IMR-90 (cell line): Measurements from ENCODE around the gene USP36. TPM values are rescaled to one million over a fixed set of nuclear protein-coding genes. Genes with fewer than 3 reads are reported as not detected.

Experiments used
- ATAC-seq: fragments of 200-7000 bp; cut with Tn5 transposase; 2 replicates; pipeline ENCODE4 v1.9.1; 2020; ENCODE audit warnings: low read depth, mild to moderate bottlenecking, moderate library complexity
- BruUV-seq: library from RNA; stranded (reverse); fragments of 400-500 nt; replicated peaks from 2 replicates; lab custom pipeline; 2021; lab: Mats Ljungman, UMichigan
- CTCF ChIA-PET: fragments of 300-600 bp; formaldehyde crosslinking; extraction: SDS; loops from one replicate; lab custom pipeline; 2021; ENCODE audit warnings: antibody characterized with exemption; lab: Yijun Ruan, JAX
- POLR2A ChIA-PET: fragments of 300-600 bp; sonication (Branson Sonifier 250); formaldehyde crosslinking; loops from one replicate; lab custom pipeline; 2022; ENCODE audit warnings: antibody characterized with exemption; ENCODE audit not compliant: unreplicated experiment; lab: Charles Lee
- DNase-seq: peaks from one replicate; pipeline ENCODE4 v3.0.0; 2013
- H2AFZ ChIP-seq: replicated peaks from 2 replicates; pipeline ENCODE3; 2013; ENCODE audit warnings: low read length, mild to moderate bottlenecking; ENCODE audit not compliant: poor library complexity
- H2AK5ac ChIP-seq: 2 replicates; pipeline ENCODE4 v1.6.1; 2013; ENCODE audit warnings: low read depth, low read length, inconsistent platforms
- H2AK9ac ChIP-seq: replicated peaks from 2 replicates; pipeline ENCODE3; 2013; ENCODE audit warnings: mild to moderate bottlenecking, low read depth, low read length, moderate library complexity; ENCODE audit not compliant: poor library complexity
- H2BK120ac ChIP-seq: 2 replicates; pipeline ENCODE4 v1.6.1; 2013; ENCODE audit warnings: low read depth, low read length, inconsistent platforms
- H2BK15ac ChIP-seq: 3 replicates; pipeline ENCODE4 v1.6.1; 2013; ENCODE audit warnings: low read depth, low read length, inconsistent platforms
- H2BK20ac ChIP-seq: 2 replicates; pipeline ENCODE4 v1.6.1; 2013; ENCODE audit warnings: low read depth, mild to moderate bottlenecking, inconsistent platforms, low read length, moderate library complexity
- H2BK5ac ChIP-seq: 2 replicates; pipeline ENCODE4 v1.6.1; 2013; ENCODE audit warnings: mild to moderate bottlenecking, low read depth, low read length, inconsistent platforms; ENCODE audit not compliant: poor library complexity, severe bottlenecking
- H3K14ac ChIP-seq: replicated peaks from 2 replicates; pipeline ENCODE4 v1.6.1; 2013; ENCODE audit warnings: low read depth, low read length, inconsistent platforms
- H3K18ac ChIP-seq: 2 replicates; pipeline ENCODE4 v1.6.1; 2013; ENCODE audit warnings: low read depth, low read length, control low read depth
- H3K23ac ChIP-seq: 2 replicates; pipeline ENCODE4 v1.6.1; 2013; ENCODE audit warnings: low read depth, low read length, inconsistent platforms
- H3K27ac ChIP-seq: 2 replicates; pipeline ENCODE4 v1.5.1; 2013; ENCODE audit warnings: mild to moderate bottlenecking, control low read depth, low read length; ENCODE audit not compliant: insufficient read depth
- H3K27me3 ChIP-seq: 2 replicates; pipeline ENCODE4 v1.6.1; 2013; ENCODE audit warnings: low read length; ENCODE audit not compliant: control insufficient read depth, insufficient read depth
- H3K36me3 ChIP-seq: 2 replicates; pipeline ENCODE4 v1.6.1; 2013; ENCODE audit warnings: low read length, mixed read lengths; ENCODE audit not compliant: control insufficient read depth, insufficient read depth
- H3K4ac ChIP-seq: 2 replicates; pipeline ENCODE4 v1.6.1; 2013; ENCODE audit warnings: low read depth, low read length, inconsistent platforms
- H3K4me1 ChIP-seq: 2 replicates; pipeline ENCODE4 v1.6.1; 2013; ENCODE audit warnings: low read length, mixed read lengths; ENCODE audit not compliant: control insufficient read depth, insufficient read depth
- H3K4me2 ChIP-seq: 2 replicates; pipeline ENCODE4 v1.6.1; 2013; ENCODE audit warnings: low read depth, mild to moderate bottlenecking, control low read depth, low read length, moderate library complexity
- H3K4me3 ChIP-seq: 2 replicates; pipeline ENCODE4 v1.5.1; 2013; ENCODE audit warnings: low read depth, mild to moderate bottlenecking, control low read depth, low read length, moderate library complexity; ENCODE audit not compliant: insufficient read depth
- H3K56ac ChIP-seq: 2 replicates; pipeline ENCODE4 v1.6.1; 2013; ENCODE audit warnings: low read length, inconsistent platforms; ENCODE audit not compliant: insufficient read depth; ENCODE audit errors: extremely low read depth
- H3K79me1 ChIP-seq, 2 experiments: 2 replicates each; pipeline ENCODE4 v1.6.1; 2013; ENCODE audit warnings: low read length in 2 of 2, inconsistent platforms in 1 of 2, low read depth in 1 of 2
- H3K9ac ChIP-seq: 2 replicates; pipeline ENCODE4 v1.6.1; 2013; ENCODE audit warnings: low read depth, low read length, control low read depth
- H3K9me1 ChIP-seq: 2 replicates; pipeline ENCODE4 v1.6.1; 2013; ENCODE audit warnings: low read length, inconsistent platforms; ENCODE audit not compliant: insufficient read depth
- H3K9me3 ChIP-seq: 2 replicates; pipeline ENCODE4 v1.6.1; 2013; ENCODE audit warnings: low read length; ENCODE audit not compliant: control insufficient read depth, insufficient read depth
- H4K20me1 ChIP-seq: 2 replicates; pipeline ENCODE4 v1.6.1; 2013; ENCODE audit warnings: low read length, inconsistent platforms; ENCODE audit not compliant: insufficient read depth
- H4K5ac ChIP-seq: 2 replicates; pipeline ENCODE4 v1.6.1; 2013; ENCODE audit warnings: mild to moderate bottlenecking, low read depth, low read length, control low read depth
- H4K8ac ChIP-seq, 2 experiments: 2 replicates each; pipeline ENCODE4 v1.6.1; 2013; ENCODE audit warnings: low read depth in 2 of 2, low read length in 2 of 2, control low read depth in 1 of 2, inconsistent platforms in 1 of 2
- H4K91ac ChIP-seq: 2 replicates; pipeline ENCODE4 v1.6.1; 2013; ENCODE audit warnings: low read depth, low read length, inconsistent platforms; ENCODE audit not compliant: insufficient read depth
- CTCF ChIP-seq: conservative IDR thresholded peaks from 2 replicates; pipeline ENCODE4 v1.5.1; 2012; ENCODE audit warnings: mild to moderate bottlenecking, low read depth, low read length, improper control_type of control experiment
- MAZ ChIP-seq: IDR thresholded peaks from 2 replicates; pipeline ENCODE4 v1.6.1; 2012; ENCODE audit warnings: low read depth, mild to moderate bottlenecking, low read length, improper control_type of control experiment, moderate library complexity, borderline replicate concordance
- MXI1 ChIP-seq: IDR thresholded peaks from 2 replicates; pipeline ENCODE4 v1.6.1; 2012; ENCODE audit warnings: low read depth, mild to moderate bottlenecking, low read length, moderate library complexity, borderline replicate concordance
- RAD21 ChIP-seq: IDR thresholded peaks from 2 replicates; pipeline ENCODE4 v1.6.1; 2012; ENCODE audit warnings: low read length, improper control_type of control experiment
- SMC3 ChIP-seq: fragments of 150-350 bp; IDR thresholded peaks from 2 replicates; pipeline ENCODE4 v1.6.1; 2016; ENCODE audit warnings: low read depth, mild to moderate bottlenecking, antibody characterized with exemption, low read length, moderate library complexity
- WGBS, 2 experiments: methylation state at CpG; one replicate each; pipeline versions ENCODE4 v1.1.5 to v1.1.7; 2013; ENCODE audit warnings: missing lambda C conversion rate in 2 of 2; ENCODE audit not compliant: insufficient read length in 1 of 2; ENCODE audit errors: extremely low coverage in 2 of 2; 5-methylcytosine and 5-hydroxymethylcytosine counted together
- dilution Hi-C: fragments of 300-500 bp; cut with HindIII; formaldehyde crosslinking; loops from one replicate; pipeline ENCODE4 v1.14.3; 2018; ENCODE audit warnings: low sequenced_read_pairs; ENCODE audit not compliant: unreplicated experiment
- in situ Hi-C: fragments of 300-500 bp; cut with MboI; formaldehyde crosslinking; loops from 3 replicates; pipeline ENCODE4 v1.14.3; 2019; ENCODE audit warnings: low sequenced_read_pairs, inconsistent platforms, mixed read lengths
- intact Hi-C: fragments of 100-400 bp; cut with micrococcal nuclease; formaldehyde crosslinking; loops from 2 replicates; pipeline ENCODE4 v1.10.0; 2022
- polyA plus RNA-seq, 3 experiments: library from polyadenylated mRNA; depleted of rRNA; stranded (reverse); fragments of >200 nt; gene quantifications; 2 replicates each; pipeline ENCODE4 v1.2.3, GENCODE V29; 2012; ENCODE audit warnings: low replicate concordance in 1 of 3
- total RNA-seq: library from RNA; depleted of rRNA; stranded (reverse); fragments of >200 nt; gene quantifications from 2 replicates; pipeline ENCODE4 v1.2.3, GENCODE V29; 2012

Gene USP36
- total and polyA plus RNA-seq, 2 of the 4 experiments (the other 2 are of a cell fraction): 30.6 to 38.3 TPM

DNA sequence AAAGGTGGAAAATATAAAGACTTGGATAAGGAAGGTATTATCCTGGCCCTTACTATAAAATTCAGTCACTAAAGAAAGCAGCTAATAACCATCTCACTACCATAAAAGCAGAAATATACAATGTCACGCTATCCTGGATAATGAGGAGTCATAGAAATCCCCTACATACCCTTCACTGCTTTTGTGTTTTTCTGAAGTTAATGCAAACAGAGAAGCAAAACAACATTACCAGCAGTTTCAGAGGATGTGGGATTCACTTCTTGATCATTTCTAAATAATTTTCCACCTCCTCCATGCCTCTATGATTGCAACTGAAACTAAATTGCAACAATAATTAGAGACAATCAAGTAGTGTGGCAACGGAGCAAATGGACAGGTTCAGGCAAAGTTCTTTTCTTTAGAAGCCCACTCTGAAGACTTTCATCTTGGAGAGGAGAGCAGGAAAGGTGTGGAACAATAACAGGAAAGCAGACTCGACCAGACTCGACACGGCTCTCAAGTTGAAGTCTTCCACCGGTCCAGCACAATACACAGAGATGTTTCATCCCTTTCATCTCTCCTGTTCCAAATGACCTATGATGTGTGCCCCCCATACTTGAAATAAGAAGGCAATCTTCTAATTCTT, 68.7 kb downstream of the USP36 start:
- no peak overlapping the region for H2BK20ac ChIP-seq

More for the DNA sequence above, 68.7 kb downstream of the USP36 start:
- DNase-seq (no peak), ATAC-seq (no peak)
- TF ChIP-seq RAD21: no peak
- no peak for TF ChIP-seq SMC3
- TF ChIP-seq CTCF: no peak
- TF ChIP-seq MAZ: no peak
- no peak for TF ChIP-seq MXI1
- peaks cover 19% of the 10 kb centered on the region for H4K20me1 ChIP-seq
- H2BK15ac ChIP-seq: no peak overlapping the region
- in situ Hi-C loops (no loop called here), intact Hi-C loops (no loop called here), dilution Hi-C loops (no loop called here)
- no peak overlapping the region for H3K56ac ChIP-seq
- H2AK5ac ChIP-seq: no peak overlapping the region
- no peak overlapping the region for H3K4me3 ChIP-seq
- no peak overlapping the region for H3K9ac ChIP-seq
- no peak overlapping the region for H3K27ac ChIP-seq
- no peak overlapping the region for H3K23ac ChIP-seq
- H4K91ac ChIP-seq: no peak overlapping the region
- POLR2A ChIA-PET: no interaction called here
- H4K8ac ChIP-seq: no peak overlapping the region
- H2BK5ac ChIP-seq: no peak overlapping the region
- H4K5ac ChIP-seq: no peak overlapping the region
- H3K36me3 ChIP-seq: no peaks in the 10 kb centered on the region
- no CpG with 5 or more reads among the region's 6 CpGs for WGBS, 2 experiments
- H3K79me1 ChIP-seq: peaks cover 40 to 64% of the 10 kb centered on the region in 2 experiments
- no peak overlapping the region for H3K4me2 ChIP-seq
- no peaks in the 10 kb centered on the region for H3K27me3 ChIP-seq
- H3K9me3 ChIP-seq: no peaks in the 10 kb centered on the region
- peaks cover 3% of the 10 kb centered on the region; the same call in 1 of the 2 replicates for H3K4me1 ChIP-seq
- no peak overlapping the region for H2AK9ac ChIP-seq
- no peak overlapping the region for H2BK120ac ChIP-seq
- no peak overlapping the region for H3K14ac ChIP-seq
- CTCF ChIA-PET: interaction anchor here (0.7 kb wide), 1 partner anchor 31 kb away, joined by 5 read pairs; no protein-coding TSS in a partner anchor
- H3K9me1 ChIP-seq: no peaks in the 10 kb centered on the region
- no TSS peak for BruUV-seq
- no peak overlapping the region for H3K18ac ChIP-seq
- H3K4ac ChIP-seq: no peak overlapping the region
- no peak overlapping the region for H2AFZ ChIP-seq
